A549 treated with CpdA at 1 μM for 4 hours (cell line): Measurements from ENCODE around the gene CLIP4. TPM values are rescaled to one million over a fixed set of nuclear protein-coding genes. Genes with fewer than 3 reads are reported as not detected.

Experiments
- total RNA-seq: library from RNA; stranded (reverse); fragments of 200-300 nt; extraction: Qiagen RNA extraction; gene quantifications from 5 replicates; pipeline ENCODE4 v1.2.3, GENCODE V29; 2022; ENCODE audit warnings: low read depth

CLIP4 gene, protein sequence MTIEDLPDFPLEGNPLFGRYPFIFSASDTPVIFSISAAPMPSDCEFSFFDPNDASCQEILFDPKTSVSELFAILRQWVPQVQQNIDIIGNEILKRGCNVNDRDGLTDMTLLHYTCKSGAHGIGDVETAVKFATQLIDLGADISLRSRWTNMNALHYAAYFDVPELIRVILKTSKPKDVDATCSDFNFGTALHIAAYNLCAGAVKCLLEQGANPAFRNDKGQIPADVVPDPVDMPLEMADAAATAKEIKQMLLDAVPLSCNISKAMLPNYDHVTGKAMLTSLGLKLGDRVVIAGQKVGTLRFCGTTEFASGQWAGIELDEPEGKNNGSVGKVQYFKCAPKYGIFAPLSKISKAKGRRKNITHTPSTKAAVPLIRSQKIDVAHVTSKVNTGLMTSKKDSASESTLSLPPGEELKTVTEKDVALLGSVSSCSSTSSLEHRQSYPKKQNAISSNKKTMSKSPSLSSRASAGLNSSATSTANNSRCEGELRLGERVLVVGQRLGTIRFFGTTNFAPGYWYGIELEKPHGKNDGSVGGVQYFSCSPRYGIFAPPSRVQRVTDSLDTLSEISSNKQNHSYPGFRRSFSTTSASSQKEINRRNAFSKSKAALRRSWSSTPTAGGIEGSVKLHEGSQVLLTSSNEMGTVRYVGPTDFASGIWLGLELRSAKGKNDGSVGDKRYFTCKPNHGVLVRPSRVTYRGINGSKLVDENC
- 24.5 to 27.4 TPM (median 26.6 TPM) in 5 replicates for total RNA-seq

DNA sequence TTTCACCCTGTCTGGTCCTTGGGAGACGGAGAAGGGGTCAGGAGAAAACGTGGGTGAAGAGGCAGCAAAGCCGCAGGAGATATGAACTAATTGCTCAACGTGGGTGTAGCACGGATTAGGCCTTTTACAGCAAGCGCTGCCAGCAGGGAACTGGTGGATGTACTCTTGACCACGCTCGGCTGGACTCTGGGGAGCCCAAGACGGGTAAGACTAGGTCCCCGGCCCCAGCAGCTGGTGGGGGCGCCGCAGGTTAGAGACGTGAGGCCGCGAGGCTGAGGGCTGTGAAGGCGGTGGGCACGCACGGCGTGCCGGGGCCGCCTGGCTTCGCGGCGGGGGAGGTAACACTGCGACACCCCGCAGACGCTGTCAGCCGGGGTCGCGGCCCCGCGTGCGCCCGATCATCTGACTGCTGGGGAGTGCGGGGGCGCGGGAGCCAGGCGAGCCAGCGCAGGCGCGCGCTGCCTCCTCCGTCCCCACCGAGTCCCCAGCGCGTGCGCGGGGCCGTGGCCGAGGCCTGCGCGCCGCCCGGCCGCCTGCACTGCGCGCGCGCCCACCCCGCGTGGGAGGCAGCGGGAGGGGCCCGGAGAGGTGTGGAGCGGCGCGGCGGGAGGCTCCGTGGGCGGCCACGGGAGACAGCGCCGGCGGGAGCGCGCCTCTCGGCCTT is at the start of gene CLIP4:
TSS of gene CLIP4 (plus strand) at position 470 of the 664 bp plus-strand sequence. CDS start 5,974 bp downstream, outside the sequence.

GRCh38 chr2:29074411-29074810 is 40.8 kb upstream of the CLIP4 start, which contains the start of gene PCARE:
PCARE (minus strand) TSS chr2:29074523; CDS start chr2:29074261, 262 bp downstream.

Other genes starting within 250 kb of the CLIP4 start
- 17.1 to 18.8 TPM (median 17.5 TPM) in 5 replicates for gene TRMT61B, start 245.1 kb upstream of the CLIP4 start, total RNA-seq
- 78.7 to 102 TPM (median 80.2 TPM) in 5 replicates for gene WDR43, start 220.7 kb upstream of the CLIP4 start, total RNA-seq
- 0.06 to 0.31 TPM (median 0.13 TPM) in 4 of 5 replicates, not detected in the other for gene TOGARAM2, start 134.1 kb upstream of the CLIP4 start, total RNA-seq
- gene PCARE, start 40.9 kb upstream of the CLIP4 start, total RNA-seq = not detected in 5 replicates